Central memory CD4-positive, alpha-beta T cell (primary cell): ENCODE measurements around the gene LRPAP1.

ENCODE experiments used
- DNase-seq: peaks from one replicate; pipeline ENCODE4 v3.0.0; 2022

The LRPAP1 gene

GRCh38 chr4:3483471-3483921 lies 48.7 kb downstream of the LRPAP1 start:
- DNase-seq = no peak

- no peak for DNase-seq
Measured at GRCh38 chr4:3482707-3483106, 49.5 kb downstream of the LRPAP1 start.

DNA sequence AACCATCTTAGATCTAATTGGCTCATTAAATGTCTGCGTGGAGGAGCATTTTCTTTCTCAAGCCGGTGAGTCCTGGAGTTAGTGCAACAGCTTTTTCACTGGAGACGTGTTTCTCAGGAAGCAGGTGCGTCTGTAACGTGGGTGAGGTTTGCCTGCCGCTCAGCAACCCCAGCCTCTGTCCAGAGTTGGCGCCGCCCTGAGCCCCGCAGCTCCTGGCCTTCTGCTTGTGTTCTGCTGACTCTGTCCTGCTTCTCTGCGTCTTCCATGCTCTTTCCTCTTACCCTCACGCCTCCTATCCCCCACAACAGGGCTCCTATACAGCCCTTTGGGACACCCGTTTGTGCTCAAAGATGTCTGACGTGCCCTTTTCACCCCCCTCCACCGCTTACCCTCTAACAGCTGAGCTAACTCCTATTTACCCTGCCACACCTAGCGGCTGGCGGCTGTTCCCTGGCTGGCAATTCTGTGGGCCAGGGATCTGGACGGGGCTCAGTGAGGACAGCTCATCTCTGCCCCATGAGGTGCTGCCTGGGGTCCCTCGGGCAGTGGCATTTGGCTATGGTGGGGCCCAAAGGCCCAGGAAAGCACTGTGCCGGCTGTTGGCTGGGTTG lies 50.3 kb downstream of the LRPAP1 start:
- no peak for DNase-seq

GRCh38 chr4:3481113-3481531 lies 51.1 kb downstream of the LRPAP1 start:
- DNase-seq = no peak

DNA sequence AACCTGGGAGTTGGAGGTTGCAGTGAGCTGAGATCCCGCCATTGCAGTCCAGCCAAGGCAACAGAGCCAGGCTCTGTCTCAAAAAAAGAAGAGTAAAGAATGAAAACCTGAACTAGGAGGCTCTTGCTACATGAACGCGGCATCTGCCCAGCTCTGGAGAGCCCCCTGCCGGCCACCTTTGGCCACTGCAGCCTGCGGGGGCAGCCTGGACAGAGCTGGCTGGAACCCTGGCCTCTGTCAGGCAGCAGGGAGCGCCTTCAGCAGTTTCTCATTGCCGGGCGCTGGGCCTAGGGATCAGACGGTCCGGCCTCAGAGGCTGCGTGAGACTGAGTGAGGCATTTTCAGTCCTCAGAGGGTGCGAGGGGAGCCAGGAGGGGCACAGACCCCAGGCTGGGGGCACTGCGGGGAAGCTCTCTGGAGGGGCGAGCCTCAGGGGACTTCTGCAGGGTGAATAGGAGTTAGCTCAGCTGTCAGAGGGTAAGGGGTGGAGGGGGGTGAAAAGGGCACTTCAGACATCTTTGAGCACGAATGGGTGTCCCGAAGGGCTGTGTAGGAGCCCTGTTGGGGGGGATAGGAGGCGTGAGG lies 51.6 kb downstream of the LRPAP1 start:
- peak; percentile 46 for DNase-seq

DNA sequence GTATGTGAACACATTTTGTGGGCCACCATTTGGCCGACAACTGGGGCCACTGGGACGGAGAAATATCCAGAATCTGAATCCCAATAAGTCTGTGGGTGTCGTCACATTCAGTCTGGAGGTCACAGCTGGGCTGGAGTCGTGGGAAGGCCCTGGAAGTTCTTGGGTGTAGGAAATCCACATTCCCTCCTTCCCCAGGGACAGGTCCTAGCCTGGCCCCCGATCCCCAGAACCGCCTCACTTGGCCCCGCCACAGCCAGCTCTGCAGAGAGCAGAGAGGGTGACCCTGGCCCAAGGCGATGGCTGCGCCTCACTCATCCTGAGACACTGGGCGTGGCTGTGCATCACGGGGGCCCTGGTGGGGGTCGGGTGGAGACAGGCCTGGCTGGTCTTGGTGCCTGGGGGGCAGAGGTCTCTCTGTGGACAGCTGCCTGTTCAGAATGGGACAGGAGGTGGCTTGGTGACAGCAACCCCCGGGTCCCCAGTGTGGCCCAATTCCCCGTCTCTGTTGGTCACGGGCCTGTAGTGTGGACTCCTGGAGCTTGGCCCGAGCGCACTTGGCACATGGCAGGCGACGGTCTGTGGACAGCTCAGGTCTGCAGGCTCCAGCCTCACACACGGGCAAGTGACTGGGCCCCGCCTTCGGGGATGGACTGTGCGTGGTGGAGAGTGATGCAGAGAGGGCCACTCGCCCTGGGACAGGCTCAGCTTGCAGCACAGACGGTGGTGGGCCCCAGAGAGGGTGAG lies 52.7 kb downstream of the LRPAP1 start:
- no peak for DNase-seq

DNA sequence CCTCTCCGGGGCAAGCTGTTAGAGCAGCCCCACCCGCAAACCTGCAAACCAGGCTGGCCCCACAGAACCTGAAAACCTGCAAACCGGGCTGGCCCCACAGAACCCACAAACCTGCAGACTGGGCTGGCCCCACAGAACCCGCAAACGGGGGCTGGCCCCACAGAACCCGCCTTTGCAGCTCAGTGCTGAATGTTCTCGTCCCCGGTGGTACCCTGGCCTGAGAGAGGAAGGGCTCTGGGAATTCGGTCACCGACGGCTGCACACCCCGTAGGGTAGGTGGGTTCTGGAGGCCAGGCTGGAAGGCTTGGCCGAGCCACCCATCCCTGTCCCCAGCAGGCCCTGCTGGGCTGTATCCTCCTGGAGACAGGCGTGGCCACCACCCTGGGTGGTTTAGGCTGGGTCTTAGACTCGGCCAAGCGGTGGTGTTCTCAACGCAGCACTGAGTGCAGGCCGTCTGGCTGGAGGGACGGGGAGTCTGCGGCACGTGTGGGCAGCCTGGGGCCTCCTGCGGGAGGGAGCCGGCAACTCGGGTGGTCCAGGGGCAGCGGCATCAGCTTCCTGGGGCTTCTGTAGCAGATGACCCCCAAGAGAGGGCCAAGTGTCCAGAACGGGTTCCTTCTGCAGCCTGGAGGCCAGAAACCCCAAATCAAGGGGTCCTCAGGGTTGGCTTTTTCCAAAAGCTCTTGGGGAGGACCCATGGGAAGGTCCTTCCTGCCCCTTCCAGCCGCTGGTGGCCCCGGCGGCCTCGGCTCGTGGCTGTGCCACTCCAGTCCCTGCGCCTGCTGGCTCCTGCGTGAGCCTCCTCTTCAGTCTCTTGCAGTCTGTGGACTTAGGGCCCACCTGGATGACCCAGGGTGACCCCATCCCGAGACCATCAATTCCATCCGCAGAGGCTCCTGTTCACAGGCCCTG lies 53.5 kb downstream of the LRPAP1 start:
- no peak for DNase-seq

DNA sequence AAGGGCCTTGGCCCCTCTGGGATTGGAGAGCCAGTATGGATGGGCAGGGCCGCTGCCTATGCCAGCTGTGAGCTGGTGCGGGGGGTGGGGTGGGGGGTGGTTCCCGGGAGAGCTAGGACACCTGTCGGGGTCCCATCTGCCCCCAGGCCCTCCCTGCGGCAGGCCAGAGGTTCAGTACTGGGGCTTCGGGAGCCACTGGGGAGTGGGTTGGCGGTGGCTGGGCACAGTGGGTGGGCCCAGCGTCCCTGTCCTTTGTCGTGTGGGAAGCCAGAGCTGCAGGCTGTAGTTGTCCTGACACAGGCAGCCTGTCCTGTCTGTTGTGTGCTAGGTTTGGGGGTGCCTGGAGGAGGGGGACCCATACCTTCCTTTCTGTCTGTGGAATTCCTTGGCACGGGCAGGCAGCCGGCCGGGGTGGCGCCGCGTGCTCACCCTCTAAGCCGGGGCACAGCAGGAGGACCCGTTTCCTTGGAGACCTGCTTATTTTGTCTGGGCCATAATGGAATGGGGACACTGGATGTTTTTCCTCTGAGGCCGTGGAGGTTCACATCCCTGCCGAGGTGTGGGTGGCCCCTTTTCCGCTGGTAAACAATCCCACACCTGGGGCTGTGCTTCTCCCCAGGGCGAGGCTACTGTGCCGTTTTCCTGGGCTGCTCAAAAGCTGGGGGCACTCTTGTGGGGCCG lies 54.3 kb downstream of the LRPAP1 start:
- DNase-seq = no peak

- DNase-seq = no peak
Measured at GRCh38 chr4:3476936-3477749, 55.1 kb downstream of the LRPAP1 start.

- DNase-seq = no peak
Measured at GRCh38 chr4:3476341-3476747, 55.9 kb downstream of the LRPAP1 start.

GRCh38 chr4:3475713-3476260 lies 56.4 kb downstream of the LRPAP1 start:
- DNase-seq = no peak

DNA sequence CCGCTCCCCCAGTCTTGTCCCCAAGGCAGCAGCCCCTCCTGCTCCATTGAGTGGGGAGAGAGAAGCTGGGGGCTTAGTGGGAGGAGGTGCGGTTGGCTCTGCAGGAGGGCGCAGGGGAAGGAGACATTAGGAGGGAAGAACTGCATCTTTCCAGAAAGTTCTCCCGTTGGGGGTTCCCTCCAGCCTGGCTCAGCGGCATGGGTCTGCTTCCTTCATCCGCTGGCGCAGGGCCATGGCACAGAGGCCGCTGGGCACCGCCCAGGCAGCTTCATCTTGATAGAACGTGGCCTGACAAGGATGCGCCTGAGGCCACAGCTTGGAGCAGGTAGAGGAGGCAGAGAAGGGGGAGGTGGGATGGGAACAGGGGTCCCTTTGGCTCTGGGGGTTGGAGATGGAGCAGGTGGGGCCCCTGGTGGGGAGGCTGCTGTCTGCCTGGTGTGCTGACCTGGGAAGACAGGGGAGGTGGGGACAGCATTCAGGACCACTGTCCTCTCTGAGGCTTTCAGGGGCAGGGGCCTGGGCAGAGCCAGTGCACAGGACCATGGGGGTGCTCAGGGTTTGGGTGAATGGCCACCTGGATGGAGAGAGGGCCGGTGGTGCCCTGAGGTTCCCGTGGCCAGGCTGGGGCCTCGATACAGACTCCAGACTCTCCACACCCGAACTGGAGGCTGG lies 57.0 kb downstream of the LRPAP1 start:
- no peak for DNase-seq

DNA sequence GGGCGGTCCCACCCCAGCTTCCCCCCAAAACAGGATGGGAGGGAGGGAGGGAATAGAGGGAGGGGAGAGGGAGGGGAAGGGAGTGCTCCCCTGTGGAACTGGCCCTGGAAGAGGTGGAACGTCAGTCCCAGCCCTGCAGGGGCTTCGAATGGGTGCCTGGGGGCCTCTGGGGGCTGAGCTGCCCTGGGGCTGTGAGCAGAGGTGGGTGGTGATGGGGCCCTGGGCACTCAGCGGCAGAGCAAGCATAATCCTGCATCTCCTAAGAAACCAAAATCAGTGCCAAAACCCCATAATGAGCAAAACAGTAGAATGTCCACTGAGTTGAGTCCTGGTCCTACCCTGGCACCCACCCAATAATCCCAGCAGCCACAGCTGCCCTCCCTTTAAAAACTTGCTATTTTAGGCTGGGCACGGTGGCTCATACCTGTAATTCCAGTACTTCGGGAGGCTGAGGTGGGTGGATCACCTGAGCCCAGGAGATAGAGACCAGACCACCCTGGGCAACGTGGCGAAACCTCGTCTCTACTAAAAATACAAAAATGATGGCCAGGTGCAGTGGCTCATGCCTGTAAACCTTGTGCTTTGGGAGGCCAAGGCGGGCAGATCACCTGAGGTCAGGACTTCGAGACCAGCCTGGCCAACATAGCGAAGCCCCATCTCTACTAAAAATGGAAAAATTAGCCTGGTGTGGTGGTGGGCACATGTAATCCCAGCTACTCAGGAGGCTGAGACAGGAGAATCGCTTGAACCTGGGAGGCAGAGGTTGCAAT lies 58.0 kb downstream of the LRPAP1 start:
- DNase-seq = no peak

GRCh38 chr4:3473181-3473950 lies 58.9 kb downstream of the LRPAP1 start:
- no peak for DNase-seq

GRCh38 chr4:3472411-3473141 lies 59.6 kb downstream of the LRPAP1 start:
- DNase-seq = no peak

DNA sequence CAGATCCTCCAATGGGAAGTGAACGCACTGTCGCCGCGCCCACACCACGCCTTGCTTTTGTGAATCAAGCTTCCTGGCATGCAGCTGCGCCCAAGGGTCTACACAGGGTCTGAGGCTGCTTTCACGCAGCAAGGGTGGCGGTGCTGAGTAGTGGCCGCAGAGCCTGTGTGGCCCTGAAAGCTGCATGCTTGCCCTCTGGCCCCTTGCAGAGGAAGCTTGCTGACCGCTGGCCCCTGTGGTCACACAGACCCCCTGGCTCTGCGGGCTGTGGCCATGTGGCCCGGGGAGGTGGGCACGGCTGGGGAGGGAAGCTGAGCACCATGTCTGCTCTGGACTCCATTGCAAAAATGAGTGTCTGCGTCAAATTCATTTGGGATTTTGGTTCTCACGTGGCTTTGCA lies 60.3 kb downstream of the LRPAP1 start:
- no peak for DNase-seq

DNA sequence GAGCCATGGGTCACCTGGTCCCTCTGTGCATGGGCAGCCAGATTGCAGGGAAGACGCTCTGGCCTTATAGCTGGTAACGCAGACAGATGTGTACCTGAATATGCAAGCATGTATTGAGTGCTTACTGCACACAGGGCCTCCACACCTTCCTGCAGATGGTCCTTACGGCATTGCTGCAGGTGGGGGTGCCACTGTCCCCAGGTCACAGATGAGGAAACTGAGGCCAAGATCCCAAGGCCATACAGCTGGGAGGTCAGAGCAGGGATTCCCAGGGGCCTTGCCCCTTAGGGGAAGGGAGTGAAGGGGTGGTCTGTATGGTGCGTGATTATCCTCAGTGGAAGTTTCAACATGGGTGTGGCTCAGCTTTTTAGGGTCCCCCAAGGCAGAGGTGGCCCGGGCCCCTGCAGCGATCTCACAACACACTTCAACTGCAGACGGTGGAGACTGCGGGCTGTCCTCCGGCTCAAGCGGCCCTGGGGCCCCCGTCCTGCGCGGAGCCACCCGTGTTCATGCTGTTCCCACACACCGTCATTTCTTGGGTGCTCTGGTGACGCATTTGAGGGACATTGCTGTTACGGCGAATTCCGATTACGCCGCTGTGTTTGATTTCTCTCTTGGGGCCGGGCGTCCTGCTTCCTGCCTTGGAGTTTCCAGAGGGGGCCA lies 61.0 kb downstream of the LRPAP1 start:
- DNase-seq = no peak
